HUDEP-2 (cell line): ENCODE measurements around the gene TM4SF1.
A peak's percentile ranks its signal among the peaks of the same experiment; 100 is the strongest.
"Not testable (repeated sequence)": the region's sequence is repeated elsewhere in the genome, so short reads cannot be mapped to it uniquely, and the experiment has no call there.

Source experiments
- DNase-seq, 76 experiments: peaks; one replicate each; lab custom pipeline; 2025; ENCODE audit not compliant: unreplicated experiment in 76 of 76; lab: John Stamatoyannopoulos, UW

TM4SF1 gene

GRCh38 chr3:149352556-149352955 is 24.9 kb downstream of the TM4SF1 start:
- peak in 42 of 76 experiments; percentile 1 to 54 (median 18) for DNase-seq

- DNase-seq, result no peak
Measured at GRCh38 chr3:149343951-149344350, 33.5 kb downstream of the TM4SF1 start.

GRCh38 chr3:149342413-149343380 is 34.8 kb downstream of the TM4SF1 start:
- DNase-seq, result no peak

GRCh38 chr3:149340310-149340933 is 37.0 kb downstream of the TM4SF1 start:
- DNase-seq, result no peak

GRCh38 chr3:149339931-149340309 is 37.5 kb downstream of the TM4SF1 start:
- DNase-seq, result no peak

- not testable (repeated sequence) for DNase-seq
Measured at GRCh38 chr3:149337486-149337885, 40.0 kb downstream of the TM4SF1 start.

- no peak for DNase-seq
Measured at GRCh38 chr3:149336925-149337324, 40.5 kb downstream of the TM4SF1 start.

- DNase-seq, result no peak
Measured at GRCh38 chr3:149333176-149333859, 44.1 kb downstream of the TM4SF1 start, which contains the start of gene TM4SF18. TSS of gene TM4SF18 (minus strand) at chr3:149333636. CDS start at chr3:149333382, 254 bp downstream.

GRCh38 chr3:149332771-149333170 is 44.7 kb downstream of the TM4SF1 start:
- DNase-seq, result no peak

GRCh38 chr3:149332227-149332765 is 45.2 kb downstream of the TM4SF1 start:
- no peak for DNase-seq

- DNase-seq, result no peak
Measured at GRCh38 chr3:149331396-149331795, 46.1 kb downstream of the TM4SF1 start.

- DNase-seq, result no peak
Measured at GRCh38 chr3:149330609-149331331, 46.7 kb downstream of the TM4SF1 start.

GRCh38 chr3:149327156-149327555 is 50.3 kb downstream of the TM4SF1 start:
- no peak for DNase-seq

- no peak for DNase-seq
Measured at GRCh38 chr3:149325581-149325980, 51.9 kb downstream of the TM4SF1 start.

- DNase-seq, result no peak
Measured at GRCh38 chr3:149324332-149324731, 53.1 kb downstream of the TM4SF1 start.

GRCh38 chr3:149321640-149322039 is 55.8 kb downstream of the TM4SF1 start:
- no peak for DNase-seq

GRCh38 chr3:149321136-149321535 is 56.3 kb downstream of the TM4SF1 start:
- DNase-seq, result no peak

GRCh38 chr3:149319750-149320149 is 57.7 kb downstream of the TM4SF1 start:
- DNase-seq, result no peak
